HG03378 (cell line): ENCODE measurements around the gene POLDIP2.
"Not testable (repeated sequence)": the region's sequence is repeated elsewhere in the genome, so short reads cannot be mapped to it uniquely, and the experiment has no call there.

Source experiments
- ATAC-seq: cut with Tn5 transposase; IDR thresholded peaks from one replicate; pipeline ENCODE4 v1.9.1; 2021; ENCODE audit warnings: mild to moderate bottlenecking, moderate library complexity; ENCODE audit not compliant: unreplicated experiment

Gene POLDIP2

GRCh38 chr17:28338769-28339212 is 18.5 kb downstream of the POLDIP2 start:
- ATAC-seq: not testable (repeated sequence)

DNA sequence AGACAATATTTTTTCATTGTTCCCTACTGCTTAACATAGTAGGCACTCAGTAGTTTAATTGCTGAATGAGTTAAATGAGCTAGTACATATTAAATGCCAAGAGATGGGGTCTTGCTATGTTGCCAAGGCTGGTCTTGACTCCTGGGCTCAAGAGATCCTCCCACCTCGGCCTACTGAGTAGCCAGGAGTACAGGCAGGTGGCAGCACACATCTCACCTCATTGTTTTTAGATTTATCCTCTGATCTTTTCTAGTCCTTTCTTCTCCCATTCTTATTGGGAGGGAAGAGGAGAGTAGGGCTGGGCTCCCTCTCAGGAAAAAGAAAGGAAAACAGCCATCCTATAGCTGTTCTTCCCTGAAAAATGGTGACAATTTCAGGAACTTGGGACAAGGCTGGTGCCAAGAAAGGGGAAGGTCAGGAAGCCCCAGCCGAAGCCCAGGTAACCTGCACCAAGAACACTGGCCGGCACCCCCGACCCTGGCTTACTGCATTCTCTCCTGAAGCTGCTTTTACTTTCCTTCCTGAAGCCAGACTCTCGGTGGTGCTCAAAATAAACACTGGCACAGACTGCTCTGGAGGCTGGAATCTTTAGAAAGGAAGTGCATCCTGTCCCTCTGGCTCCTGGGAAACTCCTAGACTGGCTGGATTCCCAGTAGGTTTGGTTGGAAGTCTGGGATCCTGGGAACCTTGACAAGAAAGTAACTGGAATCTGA is 19.1 kb downstream of the POLDIP2 start:
- no peak for ATAC-seq

GRCh38 chr17:28335959-28336871 is 21.1 kb downstream of the POLDIP2 start:
- no peak for ATAC-seq

- ATAC-seq: peak; percentile 95
Observed at GRCh38 chr17:28335201-28335958, 21.9 kb downstream of the POLDIP2 start, which contains the start of the genes IFT20 and TNFAIP1. Gene IFT20, minus strand, starts transcription at chr17:28335472. Its CDS starts 3,487 bp downstream, at chr17:28331985. Gene TNFAIP1, plus strand, starts transcription at chr17:28335761. Its CDS starts 3,761 bp downstream, at chr17:28339522.

DNA sequence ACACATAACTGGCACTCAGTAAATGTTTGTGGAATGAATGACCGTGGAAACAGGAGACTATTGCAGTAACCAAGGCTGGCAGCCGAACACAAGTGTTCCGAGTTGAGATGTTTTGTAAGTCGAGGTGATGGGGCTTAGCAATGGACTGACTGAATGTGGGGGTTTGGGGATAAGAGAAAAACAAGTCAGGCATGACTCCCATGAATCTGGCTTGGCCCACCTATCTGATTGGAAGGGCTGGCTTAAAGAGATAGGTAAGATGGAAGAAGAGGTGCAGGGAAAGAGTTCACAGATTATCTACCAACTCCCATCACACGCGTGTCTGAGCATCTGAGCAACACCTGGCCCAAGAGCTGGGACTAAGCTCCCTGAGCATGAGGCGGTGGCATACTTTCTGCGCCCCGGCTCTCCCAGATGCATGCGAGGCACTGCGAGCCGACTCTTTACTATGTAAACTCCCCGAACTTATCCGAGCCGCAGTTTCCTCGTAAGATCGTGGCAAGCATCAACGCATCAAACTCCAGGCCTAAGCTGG is 22.6 kb downstream of the POLDIP2 start:
- ATAC-seq: no peak

GRCh38 chr17:28334171-28334570 is 23.2 kb downstream of the POLDIP2 start:
- no peak for ATAC-seq

DNA sequence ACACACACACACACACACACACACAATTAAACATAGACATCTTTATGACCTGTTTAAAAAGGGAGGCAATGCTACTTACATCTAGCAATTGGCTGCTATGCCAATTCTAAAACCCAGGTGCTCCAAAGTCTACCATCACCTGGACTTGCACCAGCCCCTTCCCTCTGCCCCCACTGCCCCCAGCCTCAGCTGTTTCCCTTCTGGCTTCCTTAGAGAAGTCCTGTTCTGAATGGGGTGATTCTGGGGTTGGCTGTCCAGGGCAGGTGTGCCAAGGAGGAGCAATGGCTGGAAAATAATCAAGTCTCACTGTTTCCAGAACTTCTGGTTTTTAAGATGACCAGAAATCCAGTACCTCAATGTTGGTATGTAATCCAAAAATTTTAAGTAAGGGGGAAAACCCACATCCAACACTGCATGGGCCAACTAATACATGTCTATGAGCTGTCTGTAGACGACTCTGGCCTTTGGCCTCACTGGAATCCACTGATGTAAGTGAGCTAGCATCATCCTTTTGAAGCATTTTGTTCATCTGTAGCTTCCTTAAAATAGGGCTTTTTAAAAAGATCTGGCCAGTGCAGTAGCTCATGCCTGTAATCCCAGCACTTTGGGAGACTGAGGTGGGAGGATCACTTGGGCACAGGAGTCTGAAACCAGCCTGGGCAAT is 24.1 kb downstream of the POLDIP2 start:
- no peak for ATAC-seq

DNA sequence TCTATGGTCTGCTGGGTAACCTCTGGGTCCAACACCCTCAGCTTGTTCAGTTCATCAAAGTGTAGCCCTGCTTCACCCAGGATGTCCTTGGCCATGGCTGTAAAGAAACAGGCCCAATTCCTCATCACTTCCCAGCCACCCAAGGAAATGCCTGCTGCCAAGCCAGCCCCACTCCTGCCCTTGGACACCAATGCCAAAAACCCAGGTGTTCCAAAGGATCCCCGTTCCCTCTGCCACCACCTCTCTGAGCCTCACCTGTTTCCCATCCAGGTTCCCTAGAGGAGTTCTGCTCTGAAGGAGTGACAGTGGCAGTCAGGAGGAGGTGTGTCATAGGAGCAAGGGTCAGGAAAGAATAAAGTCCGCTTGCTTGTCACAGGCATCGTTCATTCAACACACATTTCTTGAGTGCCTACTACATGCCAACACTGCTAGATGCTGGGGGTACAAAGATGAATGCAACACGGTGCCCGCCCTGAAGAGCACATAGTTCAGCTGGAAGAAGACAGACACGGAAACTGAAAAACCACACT is 25.4 kb downstream of the POLDIP2 start:
- ATAC-seq: no peak

DNA sequence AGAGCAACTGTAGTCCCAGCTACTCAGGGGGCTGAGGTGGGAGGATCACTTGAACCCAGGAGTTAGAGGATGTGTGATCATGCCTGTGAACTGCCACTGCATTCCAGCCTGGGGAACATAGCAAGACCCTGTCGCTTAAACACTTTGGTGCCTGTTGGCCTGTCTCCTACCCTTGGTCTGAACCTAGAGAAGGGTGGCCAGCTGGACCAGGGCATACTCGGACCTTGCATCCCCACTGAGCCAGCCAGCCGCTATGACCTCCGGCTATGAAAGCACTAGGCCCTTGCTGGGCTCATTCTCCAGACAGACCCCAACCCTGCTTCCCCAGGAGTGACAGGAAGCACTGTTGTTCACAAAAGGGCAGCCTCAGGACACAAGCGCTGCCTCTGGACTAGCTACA is 26.7 kb downstream of the POLDIP2 start:
- no peak for ATAC-seq

DNA sequence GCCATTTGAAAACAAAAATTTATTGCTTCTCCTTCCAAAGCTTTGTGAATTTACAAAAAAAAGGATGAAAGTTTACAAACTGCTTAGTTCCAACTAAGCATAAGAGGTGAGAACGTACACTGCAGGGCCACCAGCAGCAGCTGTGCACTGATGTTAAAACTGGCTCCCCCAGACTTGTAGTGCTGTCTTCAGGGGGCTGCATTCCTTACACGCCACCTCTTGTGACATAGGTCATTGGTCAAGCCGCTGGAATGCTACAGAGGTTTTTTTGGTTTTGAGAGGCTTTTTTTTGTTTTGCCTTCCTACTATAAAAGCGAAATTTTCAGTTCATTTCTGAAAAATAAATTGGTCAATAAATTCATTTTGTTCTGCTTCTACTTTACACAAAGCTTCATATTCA is 29.0 kb downstream of the POLDIP2 start:
- no peak for ATAC-seq

DNA sequence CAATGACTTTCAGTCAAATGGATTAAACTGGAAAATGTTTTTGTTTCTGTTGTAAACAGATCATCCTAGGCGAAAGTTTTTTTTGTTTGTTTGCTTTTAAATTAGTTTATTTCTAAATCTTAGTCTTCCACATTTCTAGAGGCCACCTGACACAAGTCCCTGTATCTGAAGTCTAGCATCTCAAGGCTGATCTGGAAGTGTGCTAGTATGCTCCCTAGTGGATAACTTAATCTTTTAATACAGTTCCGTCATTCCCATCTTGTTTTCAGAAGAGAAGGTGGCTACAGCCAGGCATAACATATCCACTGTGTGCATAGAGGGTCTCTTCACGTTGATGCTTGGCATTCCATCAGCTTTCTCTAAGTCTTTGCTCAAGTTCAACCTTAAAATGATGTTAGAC is 29.6 kb downstream of the POLDIP2 start:
- no peak for ATAC-seq

DNA sequence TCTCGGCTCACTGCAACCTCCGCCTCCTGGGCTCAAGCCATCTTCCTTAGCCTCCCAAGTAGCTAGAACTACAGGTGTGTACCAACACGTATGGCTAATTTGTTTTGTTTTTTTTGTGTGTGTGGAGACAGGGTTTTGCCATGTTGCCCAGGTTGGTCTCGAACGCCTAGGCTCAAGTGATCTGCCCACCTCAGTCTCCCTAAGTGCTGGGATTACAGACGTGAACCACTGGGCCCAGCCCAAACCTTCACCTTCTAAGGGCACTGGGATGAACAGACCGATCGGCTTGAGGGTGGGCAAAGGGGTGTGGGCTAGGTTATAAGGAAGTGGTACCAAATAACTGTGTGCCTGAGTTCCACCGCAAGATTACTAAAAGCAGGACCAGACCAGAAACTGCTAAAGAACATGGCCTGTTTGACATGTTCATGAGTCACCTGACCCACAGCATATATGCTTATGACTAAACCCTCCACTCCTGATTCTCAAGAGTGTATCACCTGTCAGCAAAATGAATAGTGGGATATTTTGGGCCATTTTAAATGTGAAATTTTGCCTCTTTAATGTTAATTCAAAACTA is 30.2 kb downstream of the POLDIP2 start:
- no peak for ATAC-seq

GRCh38 chr17:28326114-28326513 is 31.2 kb downstream of the POLDIP2 start:
- ATAC-seq: no peak

DNA sequence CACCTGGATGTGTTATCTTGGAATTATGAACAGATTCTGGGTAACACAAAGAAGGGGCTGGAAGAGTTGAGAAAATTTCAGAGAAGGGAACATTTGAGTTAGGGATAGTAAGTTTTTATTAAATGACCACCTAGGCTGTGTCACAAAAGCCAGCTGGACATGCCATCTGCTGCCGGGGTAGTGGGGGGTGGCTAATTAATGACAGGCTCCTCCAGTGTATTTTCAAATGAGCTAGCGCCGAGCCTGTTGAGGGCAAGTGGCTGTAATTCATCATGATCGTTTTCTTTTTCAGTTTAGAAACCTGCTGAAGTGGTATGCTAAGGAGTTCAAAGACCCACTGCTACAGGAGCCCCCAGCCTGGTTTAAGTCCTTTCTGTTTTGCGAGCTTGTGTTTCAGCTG is 32.1 kb downstream of the POLDIP2 start:
- ATAC-seq: no peak

GRCh38 chr17:28324781-28325180 is 32.5 kb downstream of the POLDIP2 start:
- no peak for ATAC-seq

- no peak for ATAC-seq
Observed at GRCh38 chr17:28324267-28324745, 33.0 kb downstream of the POLDIP2 start.

- no peak for ATAC-seq
Observed at GRCh38 chr17:28320215-28321061, 36.9 kb downstream of the POLDIP2 start.

- ATAC-seq: no peak
Observed at GRCh38 chr17:28319598-28319935, 37.8 kb downstream of the POLDIP2 start.
